Spleen (tissue), 11 donors: ENCODE data around the gene SH3RF1. TPM values are rescaled to one million over a fixed set of nuclear protein-coding genes. Genes with fewer than 3 reads are reported as not detected.

Source experiments
- DNase-seq: peaks from one replicate; pipeline ENCODE4 v3.0.0-alpha.2; 2020
- H3K27ac ChIP-seq, 8 donors: fragments of 200-600 bp; sonication (generic) in 7 of 8; 1 replicate in 4 of 8; 2 replicates in 4 of 8; pipeline versions ENCODE4 v1.5.0 to v1.8.0; 2016 to 2021; ENCODE audit warnings: inconsistent platforms in 4 of 8, mild to moderate bottlenecking in 4 of 8, moderate library complexity in 1 of 8
- H3K27me3 ChIP-seq, 7 donors: fragments of 200-600 bp; sonication (generic) in 6 of 7; replicated peaks in 1 of 7; 1 replicate in 4 of 7; 2 replicates in 3 of 7; pipeline versions ENCODE4 v1.5.0 to v1.8.0; 2016 to 2021; ENCODE audit warnings: inconsistent platforms in 3 of 7, mild to moderate bottlenecking in 1 of 7
- H3K36me3 ChIP-seq, 6 donors: fragments of 200-600 bp; sonication (generic) in 5 of 6; 1 replicate in 4 of 6; 2 replicates in 2 of 6; pipeline versions ENCODE4 v1.5.0 to v1.8.0; 2016 to 2021; ENCODE audit warnings: inconsistent platforms in 2 of 6
- H3K4me1 ChIP-seq, 6 donors: fragments of 200-600 bp; sonication (generic) in 5 of 6; 1 replicate in 3 of 6; 2 replicates in 3 of 6; pipeline versions ENCODE4 v1.5.0 to v1.8.0; 2016 to 2021; ENCODE audit warnings: inconsistent platforms in 3 of 6
- H3K4me3 ChIP-seq, 8 donors: fragments of 200-600 bp; sonication (generic) in 7 of 8; 1 replicate in 4 of 8; 2 replicates in 4 of 8; pipeline versions ENCODE4 v1.5.0 to v1.8.0; 2016 to 2021; ENCODE audit warnings: inconsistent platforms in 4 of 8, mild to moderate bottlenecking in 4 of 8, moderate library complexity in 2 of 8
- H3K9me3 ChIP-seq, 8 donors: fragments of 200-600 bp; sonication (generic) in 7 of 8; 1 replicate in 4 of 8; 2 replicates in 4 of 8; pipeline versions ENCODE4 v1.5.0 to v1.8.0; 2016 to 2021; ENCODE audit warnings: inconsistent platforms in 4 of 8
- CTCF ChIP-seq, 11 experiments: fragments of 200-600 bp in 7 of 11; fragments of 450-650 bp in 4 of 11; sonication (generic) in 4 of 11; IDR thresholded peaks in 8 of 11; conservative IDR thresholded peaks in 3 of 11; 1 replicate in 7 of 11; 2 replicates in 4 of 11; pipeline versions ENCODE4 v1.4.0 to v1.8.0; 2016 to 2021; ENCODE audit warnings: antibody characterized with exemption in 11 of 11, inconsistent platforms in 4 of 11, mild to moderate bottlenecking in 1 of 11
- POLR2A ChIP-seq, 3 donors: fragments of 450-650 bp; IDR thresholded peaks; one replicate each; pipeline ENCODE4 v1.5.1; 2017; ENCODE audit warnings: antibody characterized with exemption in 3 of 3, mild to moderate bottlenecking in 1 of 3
- POLR2AphosphoS5 ChIP-seq, 3 donors: sonication (generic); formaldehyde crosslinking; IDR thresholded peaks; one replicate each; pipeline ENCODE4 v1.5.1; 2017; ENCODE audit warnings: antibody characterized with exemption in 3 of 3
- WGBS, 5 donors: extraction: QIAGEN DNeasy Blood & Tissue Kit in 3 of 5; methylation state at CpG; one replicate each; pipeline versions ENCODE4 v1.1.5 to v1.1.7; 2013 to 2018; 5-methylcytosine and 5-hydroxymethylcytosine counted together
- intact Hi-C: fragments of 100-400 bp; cut with DNase I; formaldehyde crosslinking; loops from one replicate; pipeline ENCODE4 v1.15.0; 2023; ENCODE audit warnings: low total_unique reads
- polyA plus RNA-seq, 3 donors: library from polyadenylated mRNA; stranded (reverse); fragments of 200-250 nt; gene quantifications; one replicate each; pipeline ENCODE4 v1.2.1, GENCODE V29; 2013
- total RNA-seq, 7 donors: library from RNA; depleted of rRNA in 3 of 7; stranded (reverse); fragments of >200 nt in 3 of 7; fragmentation: NEBNext Ultra II Directional in 4 of 7; extraction: Animal tissue kit (Norgen Biotek cat#: 25700) in 4 of 7; gene quantifications; one replicate each; pipeline versions ENCODE4 v1.1.0 to v1.2.1, GENCODE V29; 2016 to 2021
- donor health status: healthy with polysubstance abuse.
- donor health status: DM: no; HTN: no; CAD: no; lungs with moderate emphysema.
- donor health status: DM: no; HTN: no; CAD: no.
- donor health status: Bipolar disorder and iron deficiency.
- donor health status: healthy.
- donor health status: DM: no; HTN: no; CAD: no.
- donor health status: DM: yes; HTN: yes; CAD: no.

SH3RF1 gene
- total and polyA plus RNA-seq, 10 donors, result 1.1 to 18.6 (median 10.0) TPM

GRCh38 chr4:169068423-169068822 is 202.3 kb downstream of the SH3RF1 start:
- no peaks in the 10 kb centered on the region for H3K9me3 ChIP-seq
- TF ChIP-seq POLR2AphosphoS5 (IDR thresholded peaks at IDR 0.05), result no peak
- TF ChIP-seq POLR2A (IDR thresholded peaks at IDR 0.05), result no peak
- TF ChIP-seq CTCF (IDR thresholded peaks at IDR 0.05 in 8 of 11, conservative IDR thresholded peaks at IDR 0.05 in 3 of 11), result peak in 5 of 11 experiments; percentile 7 to 32 (median 24)
- no peak for DNase-seq
- no peaks in the 10 kb centered on the region for H3K27me3 ChIP-seq
- intact Hi-C loops, result no loop called here
- H3K27ac ChIP-seq, result peak overlapping the region in 2 of 8 donors; percentile 37 to 63
- no peaks in the 10 kb centered on the region for H3K36me3 ChIP-seq
- no peak overlapping the region for H3K4me3 ChIP-seq
- WGBS, 5 donors, result 50 to 64% (median 57%) methylated on average over 8 of the region's 8 CpGs
- peaks cover 0 to 7% (median 0%) of the 10 kb centered on the region in 6 donors for H3K4me1 ChIP-seq

GRCh38 chr4:169066934-169067333 is 203.8 kb downstream of the SH3RF1 start:
- 86 to 93% (median 89%) methylated on average over 5 of the region's 5 CpGs for WGBS, 5 donors
- H3K4me3 ChIP-seq, result no peak overlapping the region

GRCh38 chr4:169064296-169064695 is 206.5 kb downstream of the SH3RF1 start:
- Histone ChIP-seq H3K27ac (no peak overlapping the region), H3K27me3 (no peaks in the 10 kb centered on the region), H3K4me3 (no peak overlapping the region), H3K36me3 (no peaks in the 10 kb centered on the region), H3K4me1 (peaks cover 0 to 7% (median 2%) of the 10 kb centered on the region in 6 donors), H3K9me3 (no peaks in the 10 kb centered on the region)
- DNase-seq, result no peak
- 71 to 97% (median 84%) methylated on average over 2 of the region's 2 CpGs for WGBS, 5 donors
- TF ChIP-seq CTCF (IDR thresholded peaks at IDR 0.05 in 8 of 11, conservative IDR thresholded peaks at IDR 0.05 in 3 of 11) (no peak), POLR2AphosphoS5 (IDR thresholded peaks at IDR 0.05) (no peak), POLR2A (IDR thresholded peaks at IDR 0.05) (no peak)
- intact Hi-C loops, result no loop called here

More at GRCh38 chr4:169066934-169067333, 203.8 kb downstream of the SH3RF1 start:
- Histone ChIP-seq H3K4me1 (peaks cover 0 to 7% (median 0%) of the 10 kb centered on the region in 6 donors), H3K36me3 (no peaks in the 10 kb centered on the region), H3K27me3 (no peaks in the 10 kb centered on the region), H3K27ac (no peak overlapping the region), H3K9me3 (no peaks in the 10 kb centered on the region)
- no peak for DNase-seq
- TF ChIP-seq CTCF (IDR thresholded peaks at IDR 0.05 in 8 of 11, conservative IDR thresholded peaks at IDR 0.05 in 3 of 11) (no peak), POLR2A (IDR thresholded peaks at IDR 0.05) (no peak), POLR2AphosphoS5 (IDR thresholded peaks at IDR 0.05) (no peak)
- intact Hi-C loops, result no loop called here

GRCh38 chr4:169063441-169063840 is 207.3 kb downstream of the SH3RF1 start:
- Histone ChIP-seq H3K4me1 (peaks cover 0 to 5% (median 2%) of the 10 kb centered on the region in 6 donors), H3K36me3 (no peaks in the 10 kb centered on the region), H3K27ac (no peak overlapping the region), H3K27me3 (no peaks in the 10 kb centered on the region), H3K9me3 (no peaks in the 10 kb centered on the region), H3K4me3 (no peak overlapping the region)
- intact Hi-C loops, result no loop called here
- TF ChIP-seq POLR2A (IDR thresholded peaks at IDR 0.05) (no peak), CTCF (IDR thresholded peaks at IDR 0.05 in 8 of 11, conservative IDR thresholded peaks at IDR 0.05 in 3 of 11) (no peak), POLR2AphosphoS5 (IDR thresholded peaks at IDR 0.05) (no peak)
- WGBS, 5 donors, result 85 to 95% (median 89%) methylated on average over 3 of the region's 3 CpGs
- DNase-seq, result no peak
